Measurements from ENCODE around the gene SDCBP2.

GRCh38 chr20:1281279-1282057 is 47.5 kb downstream of the SDCBP2 start:
- TF ChIP-seq EP300 (IDR thresholded peaks at IDR 0.05), result no peak
- no peak for TF ChIP-seq BHLHE40 (IDR thresholded peaks at IDR 0.05; ENCODE audit: low read depth, low read length)
- TF ChIP-seq CTCF (IDR thresholded peaks at IDR 0.05), result no peak
- TF ChIP-seq TP53 (CRISPR knock-in tag; IDR thresholded peaks at IDR 0.05), result no peak
- no peak for TF ChIP-seq POLR2A (IDR thresholded peaks at IDR 0.05; ENCODE audit: low read length)
- TF ChIP-seq MYC (IDR thresholded peaks at IDR 0.05; ENCODE audit: borderline replicate concordance, low read length), result no peak
- no peak for TF ChIP-seq KDM1A (IDR thresholded peaks at IDR 0.05; ENCODE audit: low read depth)
- TF ChIP-seq, protein P1, sequence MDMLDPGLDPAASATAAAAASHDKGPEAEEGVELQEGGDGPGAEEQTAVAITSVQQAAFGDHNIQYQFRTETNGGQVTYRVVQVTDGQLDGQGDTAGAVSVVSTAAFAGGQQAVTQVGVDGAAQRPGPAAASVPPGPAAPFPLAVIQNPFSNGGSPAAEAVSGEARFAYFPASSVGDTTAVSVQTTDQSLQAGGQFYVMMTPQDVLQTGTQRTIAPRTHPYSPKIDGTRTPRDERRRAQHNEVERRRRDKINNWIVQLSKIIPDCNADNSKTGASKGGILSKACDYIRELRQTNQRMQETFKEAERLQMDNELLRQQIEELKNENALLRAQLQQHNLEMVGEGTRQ (IDR thresholded peaks at IDR 0.05), result no peak
- no peak for TF ChIP-seq REST (IDR thresholded peaks at IDR 0.05)
- no peak for TF ChIP-seq RNF2 (IDR thresholded peaks at IDR 0.05; ENCODE audit: borderline replicate concordance, low read depth)
- no peak for TF ChIP-seq ZNF302 (CRISPR knock-in tag; IDR thresholded peaks at IDR 0.05)
